HG02642 (cell line): ENCODE measurements around the gene ITGB1.
"Not testable (repeated sequence)": the region's sequence is repeated elsewhere in the genome, so short reads cannot be mapped to it uniquely, and the experiment has no call there.

Experiments
- ATAC-seq: cut with Tn5 transposase; IDR thresholded peaks from one replicate; pipeline ENCODE4 v1.9.1; 2021; ENCODE audit warnings: mild to moderate bottlenecking; ENCODE audit not compliant: unreplicated experiment, poor library complexity

The ITGB1 gene

DNA sequence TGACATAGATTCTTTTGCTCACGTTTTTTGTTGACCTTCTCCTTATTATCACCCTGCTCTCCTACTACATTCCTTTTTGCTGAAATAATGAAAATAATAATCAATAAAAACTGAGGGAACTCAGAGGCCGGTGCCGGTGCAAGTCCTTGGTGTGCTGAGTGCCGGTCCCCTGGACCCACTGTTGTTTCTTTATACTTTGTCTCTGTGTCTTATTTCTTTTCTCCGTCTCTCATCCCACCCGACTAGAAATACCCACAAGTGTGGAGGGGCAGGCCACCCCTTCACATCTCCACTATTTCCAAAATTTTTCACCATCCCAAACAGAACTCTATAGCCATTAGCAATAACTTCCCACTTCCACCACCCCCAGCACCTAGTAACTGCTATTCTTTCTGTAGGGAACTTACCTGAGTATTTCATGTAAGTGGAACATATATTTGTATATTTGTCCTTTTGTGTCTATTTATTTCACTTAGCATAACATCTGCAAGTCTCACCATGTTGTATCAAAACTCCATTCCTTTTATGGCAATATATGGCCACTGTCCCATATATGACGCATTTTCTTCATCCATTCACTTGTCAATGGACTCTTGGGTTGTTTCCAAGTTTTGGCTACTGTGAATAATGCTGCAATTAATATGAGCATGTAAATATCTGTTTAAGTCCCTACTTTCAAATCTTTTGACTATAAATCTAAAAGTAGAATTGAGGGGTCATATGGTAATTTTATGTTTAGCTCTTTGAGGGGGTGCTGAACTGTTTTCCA, 62.6 kb downstream of the ITGB1 start:
- not testable (repeated sequence) for ATAC-seq

DNA sequence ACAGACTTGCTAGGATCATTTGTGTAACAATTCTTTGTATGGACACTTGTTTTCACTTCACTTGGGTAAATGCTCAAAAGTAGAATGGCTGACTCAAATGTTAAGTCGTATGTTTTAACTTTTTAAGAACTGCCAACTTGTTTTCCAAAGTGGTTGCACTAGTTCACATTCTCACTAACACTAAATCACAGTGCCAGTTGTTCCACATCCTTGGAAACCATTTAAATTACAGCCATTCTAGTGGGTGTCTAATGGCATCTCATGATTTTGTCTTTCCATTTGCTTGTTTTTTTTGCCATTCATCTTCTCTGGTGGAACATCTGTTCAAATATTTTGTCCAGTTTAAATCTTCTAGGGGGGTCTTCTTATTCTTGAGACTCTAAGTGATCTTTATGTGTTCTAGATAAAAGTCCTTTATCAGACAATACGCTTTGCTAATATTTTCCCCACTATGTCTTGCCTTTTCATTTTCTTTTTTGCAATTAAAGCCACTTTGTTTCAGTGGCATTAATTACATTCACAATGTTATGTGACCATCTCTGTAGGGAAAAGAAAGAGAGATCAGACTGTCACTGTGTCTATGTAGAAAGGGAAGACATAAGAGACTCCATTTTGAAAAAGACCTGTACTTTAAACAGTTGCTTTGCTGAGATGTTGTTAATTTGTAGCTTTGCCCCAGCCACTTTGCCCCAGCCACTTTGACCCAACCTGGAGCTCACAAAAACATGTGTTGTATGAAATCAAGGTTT, 63.9 kb downstream of the ITGB1 start:
- no peak for ATAC-seq

DNA sequence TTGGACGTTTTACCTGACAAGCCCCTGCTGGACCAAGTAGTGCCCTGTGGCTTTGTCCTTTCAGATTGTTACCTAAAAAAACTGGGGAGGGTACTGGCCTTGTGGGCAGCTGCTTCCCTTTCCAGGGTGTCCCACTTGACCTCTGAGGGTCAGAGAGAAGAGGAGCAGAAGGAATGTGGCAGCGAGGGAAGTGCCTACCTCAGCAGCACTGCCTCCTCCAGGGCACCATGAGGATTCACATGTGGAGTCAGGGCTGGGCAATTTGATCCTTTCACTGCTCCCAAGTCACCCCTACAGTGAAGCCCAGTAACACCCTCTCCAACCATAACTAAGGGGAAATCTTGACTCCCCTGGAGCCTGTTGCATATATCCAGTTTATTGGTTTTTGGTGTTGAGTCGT, 64.6 kb downstream of the ITGB1 start:
- no peak for ATAC-seq

DNA sequence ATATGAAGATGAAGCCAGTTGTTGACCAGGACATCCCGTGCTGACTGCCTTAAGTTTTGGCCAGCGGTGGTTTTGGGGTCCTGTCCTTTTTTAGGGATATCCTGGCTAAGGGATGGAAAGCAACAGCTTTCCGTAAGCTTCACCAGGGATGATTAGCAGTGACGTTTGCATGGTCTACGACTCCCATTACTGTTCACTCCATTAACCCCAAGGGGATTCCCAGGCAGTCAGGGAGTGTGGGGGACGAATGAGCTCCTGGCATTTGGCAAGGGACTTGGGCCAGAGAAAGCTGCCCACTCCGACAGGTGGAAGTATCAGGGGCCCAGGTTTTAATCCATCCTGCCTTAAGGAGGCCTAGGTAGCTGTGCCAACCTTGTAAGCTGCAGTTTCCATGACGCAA, 66.8 kb downstream of the ITGB1 start:
- no peak for ATAC-seq

DNA sequence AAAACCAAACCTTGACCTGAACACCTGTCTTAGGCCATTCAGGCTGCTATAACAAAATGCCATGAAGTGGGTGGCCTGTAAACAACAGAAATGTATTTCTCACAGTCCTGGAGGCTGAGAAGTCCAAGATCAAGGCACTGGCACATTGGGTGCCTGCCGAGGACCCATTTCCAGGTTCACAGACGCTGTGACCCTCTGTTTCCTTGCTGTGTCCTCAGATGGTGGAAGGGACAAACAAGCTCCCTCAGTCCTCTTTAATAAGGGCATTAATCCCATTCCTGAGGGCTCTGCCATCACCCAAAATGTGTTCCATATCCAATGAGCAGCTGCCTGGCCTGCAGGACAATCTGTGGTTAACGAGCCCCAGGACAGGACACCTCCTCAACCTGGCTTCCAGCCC, 67.6 kb downstream of the ITGB1 start:
- no peak for ATAC-seq

DNA sequence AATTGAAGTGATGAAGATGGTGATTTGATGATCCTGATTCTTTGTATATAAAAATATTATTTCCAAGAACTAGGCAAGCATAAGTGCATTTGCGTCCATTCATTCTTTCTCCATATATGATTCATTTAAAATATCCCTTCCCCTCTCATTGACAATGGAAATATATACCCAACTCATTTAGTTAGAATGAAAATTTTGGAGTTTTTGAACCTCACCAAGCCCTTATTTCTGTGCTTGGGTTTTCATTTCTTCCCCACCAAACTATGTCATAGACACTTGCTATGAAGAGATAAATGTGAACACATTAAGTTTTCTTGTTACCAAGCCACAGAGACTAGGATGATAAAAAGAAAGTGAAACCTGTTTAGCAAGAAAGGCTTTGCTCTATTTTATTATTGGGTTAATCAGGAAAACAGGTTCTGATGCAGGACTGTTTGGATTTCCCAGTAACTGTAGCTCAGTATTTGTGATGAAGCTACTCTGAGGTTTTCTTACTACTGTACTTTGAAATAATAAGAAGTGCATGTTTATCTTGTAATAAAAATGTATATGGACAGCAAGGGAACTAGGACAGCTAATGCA, 68.3 kb downstream of the ITGB1 start:
- ATAC-seq: no peak

DNA sequence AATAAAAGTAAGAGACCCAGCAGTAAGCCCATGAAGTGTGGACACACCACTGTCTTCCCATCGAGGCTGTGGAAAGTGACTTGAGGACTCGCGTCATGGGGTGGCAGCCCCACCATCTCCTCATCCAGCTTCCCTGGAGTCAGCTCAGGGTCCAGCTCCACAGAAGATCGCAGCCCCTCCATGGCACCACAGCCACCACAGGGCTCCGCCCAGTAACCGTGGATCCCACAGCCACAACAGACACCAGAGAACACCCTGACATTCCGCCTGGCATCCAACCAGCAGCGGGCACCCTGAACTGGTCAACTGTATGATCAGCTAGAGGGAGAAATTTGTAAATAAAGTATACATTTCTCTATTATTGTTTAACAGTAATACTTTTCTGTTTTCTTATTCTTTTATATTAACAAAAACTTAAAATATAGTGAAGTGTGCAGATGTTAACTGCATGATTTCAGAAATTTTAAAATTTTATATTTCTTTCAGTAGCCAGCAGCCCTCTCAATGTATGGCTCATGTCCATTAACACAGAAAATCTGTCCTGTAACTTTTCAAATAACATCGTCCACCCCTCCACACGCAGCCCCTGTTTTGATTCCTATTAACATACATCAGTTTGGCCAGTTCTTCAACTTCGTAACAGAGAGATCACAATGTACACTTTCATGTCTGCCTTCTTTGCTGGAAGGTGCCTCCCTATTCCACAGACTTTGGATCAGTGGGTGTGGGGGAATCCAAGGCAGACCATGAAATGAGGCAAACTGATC, 69.7 kb downstream of the ITGB1 start:
- ATAC-seq: no peak

DNA sequence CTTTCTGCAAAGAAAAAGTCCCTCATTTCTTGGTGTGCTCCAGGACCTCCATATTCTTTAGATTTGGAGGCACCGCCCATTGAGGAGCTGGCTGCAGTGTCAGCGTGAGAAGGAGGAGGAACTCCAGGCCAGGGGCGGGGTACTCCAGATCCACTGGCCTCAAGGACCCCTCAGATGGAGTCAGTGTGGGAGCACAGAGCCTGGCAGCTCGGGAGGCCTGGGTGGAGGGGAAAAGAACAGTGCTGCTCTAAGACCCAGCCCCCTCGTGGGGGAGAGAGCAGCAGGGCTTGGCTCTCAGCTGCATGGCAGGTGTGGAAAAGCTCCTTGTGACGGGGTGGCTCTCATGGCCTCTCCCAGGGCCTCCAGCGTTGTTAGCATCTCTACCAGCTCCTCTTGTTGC, 70.5 kb downstream of the ITGB1 start:
- ATAC-seq: no peak

DNA sequence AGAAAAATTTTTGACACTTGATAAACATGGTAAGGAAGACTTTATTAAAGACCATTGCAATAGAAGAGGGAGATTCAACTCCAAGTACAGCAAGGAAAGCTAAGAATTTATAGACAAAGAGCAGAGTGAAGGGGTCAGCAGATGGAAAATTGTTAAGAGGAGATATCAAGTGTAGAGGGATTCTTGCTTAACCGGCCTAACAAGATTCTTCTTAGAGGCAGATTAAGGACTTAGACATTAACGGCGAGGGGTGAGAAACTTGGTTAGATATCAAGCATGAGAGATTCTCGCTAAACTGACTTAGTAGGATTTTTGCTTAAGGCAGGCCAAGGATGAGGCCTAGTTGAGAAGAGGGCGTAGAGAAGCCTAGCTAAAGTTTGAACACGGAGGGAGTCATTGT, 76.0 kb downstream of the ITGB1 start:
- no peak for ATAC-seq

DNA sequence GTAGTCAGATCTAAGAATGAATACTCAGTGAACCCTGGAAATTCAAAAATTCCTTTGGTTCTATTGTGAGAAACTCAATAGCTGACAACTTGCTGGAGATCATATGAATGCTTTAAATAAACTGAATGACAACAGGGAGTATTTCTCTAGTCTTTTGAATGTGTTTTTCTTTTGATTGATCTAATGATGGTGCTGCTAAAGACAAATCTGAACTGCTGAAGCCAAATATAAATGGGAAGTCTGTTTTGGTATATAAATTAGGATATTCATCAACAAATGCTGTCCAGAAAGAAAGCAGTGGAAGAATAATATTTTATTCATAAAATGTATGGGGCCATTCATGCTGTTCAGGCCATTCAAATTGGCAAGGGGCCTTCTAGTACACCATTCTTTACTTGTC, 79.4 kb downstream of the ITGB1 start:
- no peak for ATAC-seq

DNA sequence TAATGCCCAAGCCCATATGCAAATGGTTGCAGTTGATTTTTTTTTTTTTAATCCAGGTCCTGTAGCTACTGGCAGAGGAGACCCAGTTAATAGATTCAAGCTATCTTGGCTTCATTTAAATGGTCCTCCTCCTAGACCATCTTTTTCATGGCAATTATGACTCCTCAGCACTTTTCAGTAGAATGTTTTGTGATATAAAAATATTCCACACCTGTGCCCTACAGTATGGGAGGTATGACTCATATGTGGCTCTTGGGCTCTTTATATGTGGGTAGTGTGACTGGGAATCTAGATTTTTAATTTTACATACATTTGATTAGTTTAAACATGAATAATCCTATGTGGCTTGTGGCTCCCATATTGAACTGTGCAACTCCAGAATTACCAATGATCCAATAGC, 80.1 kb downstream of the ITGB1 start:
- no peak for ATAC-seq

DNA sequence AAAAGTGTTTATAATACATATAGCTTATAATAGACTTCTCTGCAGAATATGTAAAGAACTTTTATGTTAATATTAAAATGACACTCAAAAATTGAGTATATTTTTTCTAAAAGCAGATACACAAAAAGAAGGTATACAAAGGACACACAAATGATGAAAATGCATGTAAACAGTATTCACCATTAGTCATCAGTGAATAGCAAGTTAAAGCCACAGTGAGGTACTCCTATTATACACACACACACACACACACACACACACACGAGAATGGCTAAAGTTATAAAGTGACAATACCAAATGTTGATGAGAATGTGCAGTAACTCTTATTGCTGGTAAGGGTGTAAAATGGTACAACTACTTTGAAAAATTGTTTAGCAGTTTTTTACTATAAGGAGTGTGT, 92.9 kb downstream of the ITGB1 start:
- no peak for ATAC-seq

DNA sequence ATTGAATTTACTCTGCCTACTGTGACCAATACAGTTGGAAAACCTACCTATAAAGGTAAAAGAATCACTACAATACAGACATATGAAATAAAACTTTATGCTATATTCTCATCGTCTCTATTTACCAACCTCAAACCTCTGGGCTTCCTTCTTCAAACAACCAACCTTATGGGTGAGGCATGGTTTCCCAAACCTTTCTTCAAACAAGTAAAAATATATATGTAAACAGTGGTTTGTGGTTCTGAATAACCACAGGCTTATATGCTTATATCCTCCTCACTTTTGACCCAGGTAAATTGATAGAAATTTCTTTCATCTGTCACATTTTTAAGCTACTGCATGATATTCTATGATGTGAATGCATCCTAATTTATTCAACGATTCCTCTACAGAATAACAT, 103.6 kb downstream of the ITGB1 start:
- no peak for ATAC-seq

DNA sequence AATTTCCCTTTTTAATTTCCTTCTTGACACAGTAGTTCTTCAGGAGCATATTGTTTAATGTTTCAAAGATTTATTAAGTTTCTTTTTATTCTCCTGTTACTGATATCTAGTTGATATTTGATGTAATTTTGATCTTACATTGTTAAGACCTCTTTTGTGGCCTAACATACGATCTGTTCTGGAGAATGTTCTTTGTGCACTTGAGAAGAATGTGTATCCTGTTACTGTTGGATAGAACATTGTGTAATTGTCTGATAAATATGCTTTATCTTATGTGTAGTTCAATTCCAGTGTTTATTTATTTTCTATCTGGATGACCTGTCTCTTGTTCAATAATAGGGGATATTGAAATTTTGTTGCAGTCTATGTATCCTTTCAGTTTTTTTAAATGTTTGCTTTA, 106.7 kb downstream of the ITGB1 start:
- ATAC-seq: no peak
